ENCODE results near the gene TSEN34. TPM values are rescaled to one million over a fixed set of nuclear protein-coding genes. Genes with fewer than 3 reads are reported as not detected.
"Not testable (repeated sequence)": the region's sequence is repeated elsewhere in the genome, so short reads cannot be mapped to it uniquely, and the experiment has no call there.

TSEN34 gene
- total RNA-seq, 1 donor from 2014 or later, result 67.9 TPM

GRCh38 chr19:54179921-54180461 lies 11.1 kb upstream of the TSEN34 start:
- no peaks in the 10 kb centered on the region for H3K9me3 Mint-ChIP-seq
- peak overlapping the region; percentile 95 for H3K27ac Mint-ChIP-seq (ENCODE audit: unreplicated experiment)
- peaks cover 5% of the 10 kb centered on the region for H3K36me3 Mint-ChIP-seq (ENCODE audit: low read depth)
- H3K4me1 Mint-ChIP-seq, result peaks cover 23% of the 10 kb centered on the region
- H3K4me3 Mint-ChIP-seq, result peak overlapping the region; percentile 82
- DNase-seq (ENCODE audit: low read depth, low spot score), result peak; percentile 67
- TF ChIP-seq CTCF (conservative IDR thresholded peaks at IDR 0.05), result peak; percentile 61
- peaks cover 6% of the 10 kb centered on the region for H3K27me3 Mint-ChIP-seq (ENCODE audit: low read depth)

- Mint-ChIP-seq H3K4me3 (no peak overlapping the region), H3K27me3 (ENCODE audit: low read depth) (peaks cover 6% of the 10 kb centered on the region), H3K27ac (ENCODE audit: unreplicated experiment) (no peak overlapping the region), H3K4me1 (peaks cover 23% of the 10 kb centered on the region), H3K9me3 (no peaks in the 10 kb centered on the region), H3K36me3 (ENCODE audit: low read depth) (peaks cover 5% of the 10 kb centered on the region)
- no peak for DNase-seq (ENCODE audit: low read depth, low spot score)
- TF ChIP-seq CTCF (conservative IDR thresholded peaks at IDR 0.05), result no peak
Observed at GRCh38 chr19:54180691-54181091, 10.4 kb upstream of the TSEN34 start.

GRCh38 chr19:54181894-54182293 lies 9.2 kb upstream of the TSEN34 start:
- not testable (repeated sequence) for H3K9me3 Mint-ChIP-seq; DNase-seq (ENCODE audit: low read depth, low spot score); H3K27me3 Mint-ChIP-seq (ENCODE audit: low read depth); H3K36me3 Mint-ChIP-seq (ENCODE audit: low read depth); H3K4me3 Mint-ChIP-seq; H3K27ac Mint-ChIP-seq (ENCODE audit: unreplicated experiment)
- peaks cover 23% of the 10 kb centered on the region for H3K4me1 Mint-ChIP-seq

GRCh38 chr19:54183431-54183830 lies 7.7 kb upstream of the TSEN34 start:
- Mint-ChIP-seq H3K27me3 (ENCODE audit: low read depth) (peaks cover 3% of the 10 kb centered on the region), H3K36me3 (ENCODE audit: low read depth) (peaks cover 3% of the 10 kb centered on the region), H3K4me1 (peaks cover 26% of the 10 kb centered on the region), H3K4me3 (no peak overlapping the region), H3K27ac (ENCODE audit: unreplicated experiment) (no peak overlapping the region), H3K9me3 (no peaks in the 10 kb centered on the region)
- no peak for DNase-seq (ENCODE audit: low read depth, low spot score)
- TF ChIP-seq CTCF (conservative IDR thresholded peaks at IDR 0.05), result no peak

- TF ChIP-seq CTCF (conservative IDR thresholded peaks at IDR 0.05), result no peak
- Mint-ChIP-seq H3K36me3 (ENCODE audit: low read depth) (peaks cover 3% of the 10 kb centered on the region), H3K4me3 (no peak overlapping the region), H3K4me1 (peaks cover 18% of the 10 kb centered on the region), H3K27ac (ENCODE audit: unreplicated experiment) (no peak overlapping the region), H3K9me3 (no peaks in the 10 kb centered on the region), H3K27me3 (ENCODE audit: low read depth) (no peaks in the 10 kb centered on the region)
- no peak for DNase-seq (ENCODE audit: low read depth, low spot score)
Observed at GRCh38 chr19:54186351-54186750, 4.8 kb upstream of the TSEN34 start.

GRCh38 chr19:54186934-54187381 lies 4.2 kb upstream of the TSEN34 start:
- no peak for TF ChIP-seq CTCF (conservative IDR thresholded peaks at IDR 0.05)
- DNase-seq (ENCODE audit: low read depth, low spot score), result no peak
- Mint-ChIP-seq H3K27me3 (ENCODE audit: low read depth) (no peaks in the 10 kb centered on the region), H3K36me3 (ENCODE audit: low read depth) (peaks cover 3% of the 10 kb centered on the region), H3K27ac (ENCODE audit: unreplicated experiment) (no peak overlapping the region), H3K4me3 (peak overlapping the region; percentile 93), H3K4me1 (peaks cover 24% of the 10 kb centered on the region), H3K9me3 (no peaks in the 10 kb centered on the region)

Data from neural crest cell (in vitro differentiated cells).